Measurements from ENCODE around the gene KIRREL3.

KIRREL3 gene

GRCh38 chr11:126478466-126478865, 522.1 kb downstream of the KIRREL3 start:
- no peak for DNase-seq

GRCh38 chr11:126477535-126478305, 522.9 kb downstream of the KIRREL3 start:
- peak; percentile 48 for DNase-seq

- no peak for DNase-seq
Observed at GRCh38 chr11:126476977-126477376, 523.6 kb downstream of the KIRREL3 start.

- no peak for DNase-seq
Observed at GRCh38 chr11:126476266-126476924, 524.2 kb downstream of the KIRREL3 start.

- no peak for DNase-seq
Observed at GRCh38 chr11:126475014-126475991, 525.3 kb downstream of the KIRREL3 start.

- no peak for DNase-seq
Observed at GRCh38 chr11:126474220-126474619, 526.4 kb downstream of the KIRREL3 start.

- no peak for DNase-seq
Observed at GRCh38 chr11:126473269-126473668, 527.3 kb downstream of the KIRREL3 start.

GRCh38 chr11:126469311-126469710, 531.3 kb downstream of the KIRREL3 start:
- DNase-seq, result no peak

- DNase-seq, result no peak
Observed at GRCh38 chr11:126468102-126468521, 532.5 kb downstream of the KIRREL3 start.

- no peak for DNase-seq
Observed at GRCh38 chr11:126467471-126467870, 533.1 kb downstream of the KIRREL3 start.

- DNase-seq, result no peak
Observed at GRCh38 chr11:126467046-126467370, 533.6 kb downstream of the KIRREL3 start.

- no peak for DNase-seq
Observed at GRCh38 chr11:126466236-126467045, 534.1 kb downstream of the KIRREL3 start.

GRCh38 chr11:126465573-126466188, 534.9 kb downstream of the KIRREL3 start:
- DNase-seq, result no peak

- no peak for DNase-seq
Observed at GRCh38 chr11:126464796-126465195, 535.8 kb downstream of the KIRREL3 start.

- no peak for DNase-seq
Observed at GRCh38 chr11:126462422-126462821, 538.1 kb downstream of the KIRREL3 start.

- no peak for DNase-seq
Observed at GRCh38 chr11:126461996-126462395, 538.6 kb downstream of the KIRREL3 start.

- DNase-seq, result no peak
Observed at GRCh38 chr11:126461096-126461440, 539.5 kb downstream of the KIRREL3 start.

GRCh38 chr11:126460417-126461095, 540.0 kb downstream of the KIRREL3 start:
- no peak for DNase-seq

GRCh38 chr11:126459691-126460281, 540.8 kb downstream of the KIRREL3 start:
- no peak for DNase-seq

GRCh38 chr11:126457817-126458216, 542.8 kb downstream of the KIRREL3 start:
- no peak for DNase-seq

All from NCI-H187 treated with DMSO at 0.1 percent for 48 hours (cell line).